K562 (cell line): ENCODE data around the gene SDR9C7. TPM values are rescaled to one million over a fixed set of nuclear protein-coding genes. Genes with fewer than 3 reads are reported as not detected.
A peak's percentile ranks its signal among the peaks of the same experiment; 100 is the strongest.

ENCODE experiments used
- BACH1 ChIP-seq: fragments of 200-800 bp; sonication (Bioruptor generic); IDR thresholded peaks from 2 replicates; pipeline ENCODE4 v1.6.1; 2016; ENCODE audit warnings: missing genetic modification characterization, missing compliant biosample characterization
- BRF1 ChIP-seq: IDR thresholded peaks from 3 replicates; pipeline ENCODE4 v1.6.1; 2011; ENCODE audit warnings: borderline replicate concordance, mild to moderate bottlenecking; ENCODE audit not compliant: insufficient read length; ENCODE audit errors: extremely low read depth
- CBX1 ChIP-seq: sonication (generic); IDR thresholded peaks from 2 replicates; pipeline ENCODE4 v1.6.1; 2016; ENCODE audit warnings: antibody characterized with exemption, low read depth, mild to moderate bottlenecking
- HIVEP1 ChIP-seq: fragments of 250-450 bp; sonication (Bioruptor Pico); IDR thresholded peaks from 2 replicates; pipeline ENCODE4 v1.4.0; 2020; ENCODE audit warnings: mild to moderate bottlenecking
- HNRNPL ChIP-seq: fragments of 200-400 bp; formaldehyde crosslinking; IDR thresholded peaks from 2 replicates; pipeline ENCODE4 v1.6.1; 2017; ENCODE audit warnings: low read depth, mild to moderate bottlenecking, low read length
- HOXB6 ChIP-seq: fragments of 250-450 bp; sonication (Bioruptor Pico); IDR thresholded peaks from 2 replicates; pipeline ENCODE4 v1.5.1; 2022; ENCODE audit warnings: mild to moderate bottlenecking, borderline replicate concordance
- IRF1 ChIP-seq: sonication (generic); formaldehyde crosslinking; IDR thresholded peaks from 2 replicates; pipeline ENCODE4 v1.8.0; 2022; ENCODE audit warnings: missing genetic modification reagents, mild to moderate bottlenecking, borderline replicate concordance
- KLF16 ChIP-seq: IDR thresholded peaks from 2 replicates; pipeline ENCODE4 v1.6.1; 2016; ENCODE audit warnings: antibody characterized with exemption
- MYNN ChIP-seq, 2 experiments: sonication (generic); formaldehyde crosslinking in 1 of 2; IDR thresholded peaks; 2 replicates each; pipeline versions ENCODE4 v1.5.0 to v1.6.1; 2016 to 2020; ENCODE audit warnings: antibody characterized with exemption in 1 of 2, missing genetic modification reagents in 1 of 2
- ZFP30 ChIP-seq: fragments of 250-450 bp; sonication (Bioruptor Pico); IDR thresholded peaks from 2 replicates; pipeline ENCODE4 v1.8.0; 2022; ENCODE audit warnings: moderate library complexity, mild to moderate bottlenecking, inconsistent platforms, borderline replicate concordance
- ZNF174 ChIP-seq: fragments of 250-450 bp; sonication (Bioruptor Pico); IDR thresholded peaks from 2 replicates; pipeline ENCODE4 v1.4.0; 2020; ENCODE audit warnings: mild to moderate bottlenecking
- ZNF431 ChIP-seq: sonication (generic); formaldehyde crosslinking; IDR thresholded peaks from 2 replicates; pipeline ENCODE4 v1.8.0; 2022; ENCODE audit warnings: mild to moderate bottlenecking, missing genetic modification reagents
- ZNF766 ChIP-seq: fragments of 200-800 bp; sonication (Bioruptor generic); conservative IDR thresholded peaks from 2 replicates; pipeline ENCODE4 v1.6.1; 2016; ENCODE audit warnings: missing genetic modification characterization, missing compliant biosample characterization
- ZSCAN32 ChIP-seq: fragments of 450-650 bp; formaldehyde crosslinking; IDR thresholded peaks from 2 replicates; pipeline ENCODE4 v1.4.0; 2020; ENCODE audit warnings: mild to moderate bottlenecking, moderate library complexity
- polyA plus RNA-seq, 8 experiments: library from polyadenylated mRNA; depleted of rRNA in 4 of 8; stranded (reverse) in 5 of 8; unstranded in 3 of 8; fragments of >200 nt; fragmentation: Nextera tagmentation in 2 of 8; fragmentation: Illumina TruSeq in 1 of 8; extraction: Ambion mirVana in 2 of 8; extraction: Trizol in 1 of 8; gene quantifications; 2 replicates each; pipeline versions ENCODE4 v1.2.1 to v1.2.3, GENCODE V29; 2011 to 2014; ENCODE audit warnings: inconsistent platforms in 1 of 8, missing spikeins in 1 of 8
- total RNA-seq, 7 experiments: library from RNA; depleted of rRNA in 6 of 7; stranded (reverse); fragments of >200 nt in 6 of 7; fragmentation: Illumina TruSeq in 2 of 7; extraction: Trizol in 2 of 7; gene quantifications; 2 replicates each; pipeline versions ENCODE4 v1.2.1 to v1.2.3, GENCODE V29; 2011 to 2021; ENCODE audit warnings: low replicate concordance in 1 of 7
- TF ChIP-seq, protein P1 (sequence below): fragments of 250-450 bp; sonication (Bioruptor Pico); IDR thresholded peaks from 2 replicates; pipeline ENCODE4 v1.5.0; 2022; ENCODE audit warnings: mild to moderate bottlenecking
- TF ChIP-seq, protein P2 (sequence below): fragments of 250-450 bp; sonication (Bioruptor Pico); IDR thresholded peaks from 2 replicates; pipeline ENCODE4 v1.8.0; 2021; ENCODE audit warnings: borderline replicate concordance, mild to moderate bottlenecking, moderate library complexity; ENCODE audit not compliant: poor library complexity, severe bottlenecking
- TF ChIP-seq, protein P3 (sequence below): fragments of 150-350 bp; IDR thresholded peaks from 2 replicates; pipeline ENCODE4 v1.6.1; 2014; ENCODE audit warnings: low read depth, mild to moderate bottlenecking, low read length, borderline replicate concordance
- TF ChIP-seq, protein P4 (sequence below): fragments of 450-650 bp; IDR thresholded peaks from 2 replicates; pipeline ENCODE4 v1.6.1; 2018; ENCODE audit warnings: mild to moderate bottlenecking, low read depth; ENCODE audit not compliant: partially characterized antibody

Gene SDR9C7
- total and polyA plus RNA-seq, 9 of the 15 experiments (the other 6 are each of a cell fraction or from before 2014, with no cell fraction given) = 0.04 to 0.59 (median 0.06) TPM; not detected in 6

DNA sequence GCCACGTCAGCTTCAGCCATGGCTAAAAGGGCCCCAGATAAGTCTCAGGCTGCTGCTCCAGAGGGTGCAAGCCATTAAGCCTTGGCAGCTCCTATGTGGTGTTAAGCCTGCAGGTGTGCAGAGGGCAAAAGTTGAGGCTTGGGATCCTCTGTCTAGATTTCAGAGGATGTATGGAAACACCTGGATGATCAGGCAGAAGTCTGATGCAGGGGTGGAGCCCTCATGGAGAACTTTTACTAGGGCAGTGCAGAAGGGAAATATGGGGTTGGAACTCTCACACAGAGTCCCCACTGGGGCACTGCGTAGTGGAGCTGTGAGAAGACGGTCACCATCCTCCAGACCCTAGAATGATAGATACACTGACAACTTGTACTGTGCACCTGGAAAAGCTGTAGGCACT lies 47.9 kb downstream of the SDR9C7 start (continued):
- TF ChIP-seq, protein P1, sequence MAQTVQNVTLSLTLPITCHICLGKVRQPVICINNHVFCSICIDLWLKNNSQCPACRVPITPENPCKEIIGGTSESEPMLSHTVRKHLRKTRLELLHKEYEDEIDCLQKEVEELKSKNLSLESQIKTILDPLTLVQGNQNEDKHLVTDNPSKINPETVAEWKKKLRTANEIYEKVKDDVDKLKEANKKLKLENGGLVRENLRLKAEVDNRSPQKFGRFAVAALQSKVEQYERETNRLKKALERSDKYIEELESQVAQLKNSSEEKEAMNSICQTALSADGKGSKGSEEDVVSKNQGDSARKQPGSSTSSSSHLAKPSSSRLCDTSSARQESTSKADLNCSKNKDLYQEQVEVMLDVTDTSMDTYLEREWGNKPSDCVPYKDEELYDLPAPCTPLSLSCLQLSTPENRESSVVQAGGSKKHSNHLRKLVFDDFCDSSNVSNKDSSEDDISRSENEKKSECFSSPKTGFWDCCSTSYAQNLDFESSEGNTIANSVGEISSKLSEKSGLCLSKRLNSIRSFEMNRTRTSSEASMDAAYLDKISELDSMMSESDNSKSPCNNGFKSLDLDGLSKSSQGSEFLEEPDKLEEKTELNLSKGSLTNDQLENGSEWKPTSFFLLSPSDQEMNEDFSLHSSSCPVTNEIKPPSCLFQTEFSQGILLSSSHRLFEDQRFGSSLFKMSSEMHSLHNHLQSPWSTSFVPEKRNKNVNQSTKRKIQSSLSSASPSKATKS = no peak
- no peak for TF ChIP-seq MYNN (IDR thresholded peaks at IDR 0.05)
- no peak for TF ChIP-seq MYNN (CRISPR knock-in tag; IDR thresholded peaks at IDR 0.05)
- TF ChIP-seq HNRNPL = no peak
- no peak for TF ChIP-seq HOXB6 (CRISPR knock-in tag)
- no peak for TF ChIP-seq BACH1 (tag)
- TF ChIP-seq, protein P2, sequence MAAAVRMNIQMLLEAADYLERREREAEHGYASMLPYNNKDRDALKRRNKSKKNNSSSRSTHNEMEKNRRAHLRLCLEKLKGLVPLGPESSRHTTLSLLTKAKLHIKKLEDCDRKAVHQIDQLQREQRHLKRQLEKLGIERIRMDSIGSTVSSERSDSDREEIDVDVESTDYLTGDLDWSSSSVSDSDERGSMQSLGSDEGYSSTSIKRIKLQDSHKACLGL (CRISPR knock-in tag) = no peak
- no peak for TF ChIP-seq ZNF431 (CRISPR knock-in tag)
- TF ChIP-seq, protein P3, sequence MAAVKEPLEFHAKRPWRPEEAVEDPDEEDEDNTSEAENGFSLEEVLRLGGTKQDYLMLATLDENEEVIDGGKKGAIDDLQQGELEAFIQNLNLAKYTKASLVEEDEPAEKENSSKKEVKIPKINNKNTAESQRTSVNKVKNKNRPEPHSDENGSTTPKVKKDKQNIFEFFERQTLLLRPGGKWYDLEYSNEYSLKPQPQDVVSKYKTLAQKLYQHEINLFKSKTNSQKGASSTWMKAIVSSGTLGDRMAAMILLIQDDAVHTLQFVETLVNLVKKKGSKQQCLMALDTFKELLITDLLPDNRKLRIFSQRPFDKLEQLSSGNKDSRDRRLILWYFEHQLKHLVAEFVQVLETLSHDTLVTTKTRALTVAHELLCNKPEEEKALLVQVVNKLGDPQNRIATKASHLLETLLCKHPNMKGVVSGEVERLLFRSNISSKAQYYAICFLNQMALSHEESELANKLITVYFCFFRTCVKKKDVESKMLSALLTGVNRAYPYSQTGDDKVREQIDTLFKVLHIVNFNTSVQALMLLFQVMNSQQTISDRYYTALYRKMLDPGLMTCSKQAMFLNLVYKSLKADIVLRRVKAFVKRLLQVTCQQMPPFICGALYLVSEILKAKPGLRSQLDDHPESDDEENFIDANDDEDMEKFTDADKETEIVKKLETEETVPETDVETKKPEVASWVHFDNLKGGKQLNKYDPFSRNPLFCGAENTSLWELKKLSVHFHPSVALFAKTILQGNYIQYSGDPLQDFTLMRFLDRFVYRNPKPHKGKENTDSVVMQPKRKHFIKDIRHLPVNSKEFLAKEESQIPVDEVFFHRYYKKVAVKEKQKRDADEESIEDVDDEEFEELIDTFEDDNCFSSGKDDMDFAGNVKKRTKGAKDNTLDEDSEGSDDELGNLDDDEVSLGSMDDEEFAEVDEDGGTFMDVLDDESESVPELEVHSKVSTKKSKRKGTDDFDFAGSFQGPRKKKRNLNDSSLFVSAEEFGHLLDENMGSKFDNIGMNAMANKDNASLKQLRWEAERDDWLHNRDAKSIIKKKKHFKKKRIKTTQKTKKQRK = no peak
- no peak for TF ChIP-seq ZNF766
- TF ChIP-seq, protein P4, sequence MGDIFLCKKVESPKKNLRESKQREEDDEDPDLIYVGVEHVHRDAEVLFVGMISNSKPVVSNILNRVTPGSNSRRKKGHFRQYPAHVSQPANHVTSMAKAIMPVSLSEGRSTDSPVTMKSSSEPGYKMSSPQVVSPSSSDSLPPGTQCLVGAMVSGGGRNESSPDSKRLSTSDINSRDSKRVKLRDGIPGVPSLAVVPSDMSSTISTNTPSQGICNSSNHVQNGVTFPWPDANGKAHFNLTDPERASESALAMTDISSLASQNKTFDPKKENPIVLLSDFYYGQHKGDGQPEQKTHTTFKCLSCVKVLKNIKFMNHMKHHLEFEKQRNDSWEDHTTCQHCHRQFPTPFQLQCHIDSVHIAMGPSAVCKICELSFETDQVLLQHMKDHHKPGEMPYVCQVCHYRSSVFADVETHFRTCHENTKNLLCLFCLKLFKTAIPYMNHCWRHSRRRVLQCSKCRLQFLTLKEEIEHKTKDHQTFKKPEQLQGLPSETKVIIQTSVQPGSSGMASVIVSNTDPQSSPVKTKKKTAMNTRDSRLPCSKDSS = peak; percentile 38
- no peak for TF ChIP-seq HIVEP1
- no peak for TF ChIP-seq IRF1
- no peak for TF ChIP-seq BRF1
- TF ChIP-seq ZFP30 (CRISPR knock-in tag) = no peak
- TF ChIP-seq KLF16 = no peak
- no peak for TF ChIP-seq ZSCAN32 (CRISPR knock-in tag)
- TF ChIP-seq ZNF174 = no peak
- TF ChIP-seq CBX1 = 0 out of 2 replicates have a peak, but pooled peaks have one; percentile 36
